Subcutaneous adipose tissue (tissue), 4 donors: ENCODE results near the gene TRIO. TPM values are rescaled to one million over a fixed set of nuclear protein-coding genes. Genes with fewer than 3 reads are reported as not detected.

Experiments used
- total RNA-seq, 4 donors: library from RNA; depleted of rRNA; stranded (reverse); fragments of >200 nt; gene quantifications; one replicate each; pipeline ENCODE4 v1.1.0, GENCODE V29; 2016
- TF ChIP-seq, protein P1 (sequence below): fragments of 450-650 bp; IDR thresholded peaks from one replicate; pipeline ENCODE4 v1.5.1; 2016; ENCODE audit warnings: low read depth, mild to moderate bottlenecking, control low read depth, antibody characterized with exemption, moderate library complexity

The TRIO gene
- total RNA-seq, 4 donors from 2014 or later, result 193 to 238 (median 212) TPM

DNA sequence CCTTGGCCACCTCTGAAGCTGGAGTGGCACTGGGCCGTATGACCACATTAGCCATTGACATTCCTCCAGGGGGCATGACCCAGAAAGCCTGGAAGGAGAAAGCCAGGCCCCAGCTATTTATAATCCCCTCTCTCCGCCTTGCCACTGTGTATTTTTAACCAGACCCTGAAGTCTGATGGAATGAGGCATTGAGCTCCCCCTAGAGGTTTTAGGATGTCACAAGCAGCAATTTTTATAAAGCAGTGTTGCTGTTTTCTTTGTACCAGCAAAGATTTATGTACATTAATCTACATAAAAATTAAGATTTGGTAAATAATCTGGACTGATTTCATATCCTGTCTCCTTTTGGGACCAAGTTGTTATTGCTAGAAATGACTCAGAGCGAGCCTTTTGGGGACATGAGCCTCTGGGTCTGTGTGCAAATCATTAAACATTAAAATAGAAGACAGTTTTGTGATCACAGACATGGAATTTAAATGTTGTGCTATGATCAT is 127.1 kb downstream of the TRIO start:
- TF ChIP-seq, protein P1, sequence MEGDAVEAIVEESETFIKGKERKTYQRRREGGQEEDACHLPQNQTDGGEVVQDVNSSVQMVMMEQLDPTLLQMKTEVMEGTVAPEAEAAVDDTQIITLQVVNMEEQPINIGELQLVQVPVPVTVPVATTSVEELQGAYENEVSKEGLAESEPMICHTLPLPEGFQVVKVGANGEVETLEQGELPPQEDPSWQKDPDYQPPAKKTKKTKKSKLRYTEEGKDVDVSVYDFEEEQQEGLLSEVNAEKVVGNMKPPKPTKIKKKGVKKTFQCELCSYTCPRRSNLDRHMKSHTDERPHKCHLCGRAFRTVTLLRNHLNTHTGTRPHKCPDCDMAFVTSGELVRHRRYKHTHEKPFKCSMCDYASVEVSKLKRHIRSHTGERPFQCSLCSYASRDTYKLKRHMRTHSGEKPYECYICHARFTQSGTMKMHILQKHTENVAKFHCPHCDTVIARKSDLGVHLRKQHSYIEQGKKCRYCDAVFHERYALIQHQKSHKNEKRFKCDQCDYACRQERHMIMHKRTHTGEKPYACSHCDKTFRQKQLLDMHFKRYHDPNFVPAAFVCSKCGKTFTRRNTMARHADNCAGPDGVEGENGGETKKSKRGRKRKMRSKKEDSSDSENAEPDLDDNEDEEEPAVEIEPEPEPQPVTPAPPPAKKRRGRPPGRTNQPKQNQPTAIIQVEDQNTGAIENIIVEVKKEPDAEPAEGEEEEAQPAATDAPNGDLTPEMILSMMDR, result no peak

DNA sequence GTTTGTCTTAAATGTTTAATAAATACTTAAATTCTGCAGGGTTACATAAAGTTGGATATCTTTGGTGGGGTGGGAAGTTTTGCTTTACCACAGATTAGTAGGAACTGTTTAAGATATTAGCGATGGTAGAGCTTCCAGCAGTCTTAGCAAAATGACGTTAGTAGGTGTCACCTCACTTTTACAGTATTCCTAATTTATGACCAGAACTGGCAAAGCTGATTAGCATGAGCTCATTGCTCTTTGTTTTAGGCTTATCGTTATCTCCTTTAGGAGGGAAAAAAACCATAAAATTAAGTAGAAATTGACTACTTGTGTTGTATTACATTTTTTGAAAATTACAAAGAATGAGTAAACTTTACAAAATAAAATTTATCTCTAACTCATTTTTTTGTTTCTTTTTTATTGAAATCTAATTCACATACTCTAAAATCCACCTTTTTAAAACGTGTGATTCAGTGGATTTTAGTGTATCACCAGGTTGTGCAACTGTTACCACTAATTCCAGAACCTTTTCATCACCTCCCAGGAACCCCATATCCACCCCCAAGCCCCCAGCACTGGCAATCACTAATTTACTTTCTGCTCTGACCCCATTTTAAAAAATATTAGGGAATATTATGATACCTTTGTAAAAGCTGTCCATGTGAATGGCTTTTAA is 129.5 kb downstream of the TRIO start:
- TF ChIP-seq, protein P1, result no peak

DNA sequence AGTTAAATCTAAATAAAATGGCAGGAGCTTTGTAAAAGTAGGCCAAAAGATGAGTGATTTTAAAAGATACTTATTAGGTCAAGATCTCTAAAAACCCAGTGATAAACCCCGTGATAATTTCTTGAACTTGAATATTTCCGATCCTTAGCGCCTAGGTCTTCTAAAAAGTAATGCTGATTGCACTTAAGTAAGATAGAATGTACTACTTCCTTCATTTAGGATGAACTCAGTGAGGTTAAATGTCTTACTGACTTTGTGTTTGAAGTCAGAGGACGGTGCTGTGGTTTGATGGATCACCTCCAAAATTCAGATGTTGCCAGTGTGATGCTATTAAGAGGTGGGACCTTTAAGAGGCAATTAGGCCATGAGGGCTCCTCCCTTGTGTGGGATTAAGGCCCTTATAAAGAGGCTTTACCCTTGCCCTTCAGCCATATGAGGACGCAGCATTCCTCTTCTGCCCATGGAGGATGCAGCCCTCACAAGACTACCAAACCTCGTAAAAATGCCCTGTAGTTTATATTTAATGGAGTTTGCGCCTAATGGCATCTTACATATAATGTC is 130.1 kb downstream of the TRIO start:
- TF ChIP-seq, protein P1, result no peak

DNA sequence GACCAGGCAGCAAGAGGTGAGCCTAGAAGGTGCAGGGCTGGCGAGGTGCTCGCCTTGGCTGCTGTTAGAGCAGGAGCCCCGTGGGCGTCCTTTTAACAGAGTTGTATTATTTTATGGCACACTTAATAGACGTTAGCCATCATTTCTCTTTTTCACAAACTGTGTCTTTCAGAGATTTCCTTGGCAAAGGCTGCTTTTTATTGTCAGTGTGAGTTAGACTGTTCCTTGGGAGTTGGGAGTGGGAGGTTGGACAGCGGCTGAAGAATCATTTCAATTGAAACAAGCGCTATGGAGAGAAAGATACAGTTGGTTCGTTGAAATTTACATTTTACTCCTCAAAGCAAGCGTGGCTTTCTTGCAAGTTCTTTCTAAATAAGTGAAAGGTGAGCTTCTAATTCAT is 133.2 kb downstream of the TRIO start:
- TF ChIP-seq, protein P1, result no peak

DNA sequence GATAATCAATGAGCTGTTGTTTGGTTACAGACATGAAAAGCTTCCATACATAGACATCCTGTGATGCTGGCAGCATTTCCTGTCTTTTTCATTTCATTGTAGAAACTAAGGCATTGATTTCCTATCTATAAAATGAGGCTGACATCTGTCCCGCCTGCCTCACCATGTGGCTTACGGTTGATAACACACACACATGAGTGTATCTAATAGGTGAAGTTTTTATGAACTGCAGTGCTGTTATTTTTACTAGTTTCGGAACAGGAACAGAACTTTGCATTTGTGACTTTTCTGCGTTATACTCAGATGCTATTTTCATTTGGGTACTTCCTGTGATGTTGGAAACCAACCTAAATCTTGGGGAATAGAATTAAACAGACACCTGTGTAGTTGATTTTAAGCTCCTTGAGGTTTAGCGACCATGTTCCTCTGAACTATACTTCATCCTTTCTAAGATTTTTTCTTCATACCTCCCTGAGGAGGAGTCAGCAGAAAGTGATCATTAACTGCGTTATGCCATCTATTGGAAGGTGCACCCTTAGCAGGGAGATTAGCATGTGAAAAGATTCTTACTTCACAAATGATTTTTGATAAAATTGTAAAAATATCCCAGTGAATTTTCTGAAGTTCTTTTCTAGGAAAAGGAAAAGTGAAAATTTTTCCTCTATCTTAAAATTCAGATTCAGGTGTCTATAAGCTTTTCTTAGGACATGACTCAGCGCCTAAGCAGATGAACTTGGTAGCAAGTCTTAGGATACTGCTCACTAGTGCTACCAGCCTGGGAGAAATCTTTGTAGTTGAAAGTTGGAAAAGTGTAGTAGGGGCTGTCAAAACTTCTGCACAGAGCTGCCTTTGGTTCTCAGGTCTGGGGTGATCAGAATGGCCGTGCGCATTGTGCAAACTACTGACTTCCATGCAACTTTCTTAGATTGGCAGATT is 134.5 kb downstream of the TRIO start:
- TF ChIP-seq, protein P1, result no peak

DNA sequence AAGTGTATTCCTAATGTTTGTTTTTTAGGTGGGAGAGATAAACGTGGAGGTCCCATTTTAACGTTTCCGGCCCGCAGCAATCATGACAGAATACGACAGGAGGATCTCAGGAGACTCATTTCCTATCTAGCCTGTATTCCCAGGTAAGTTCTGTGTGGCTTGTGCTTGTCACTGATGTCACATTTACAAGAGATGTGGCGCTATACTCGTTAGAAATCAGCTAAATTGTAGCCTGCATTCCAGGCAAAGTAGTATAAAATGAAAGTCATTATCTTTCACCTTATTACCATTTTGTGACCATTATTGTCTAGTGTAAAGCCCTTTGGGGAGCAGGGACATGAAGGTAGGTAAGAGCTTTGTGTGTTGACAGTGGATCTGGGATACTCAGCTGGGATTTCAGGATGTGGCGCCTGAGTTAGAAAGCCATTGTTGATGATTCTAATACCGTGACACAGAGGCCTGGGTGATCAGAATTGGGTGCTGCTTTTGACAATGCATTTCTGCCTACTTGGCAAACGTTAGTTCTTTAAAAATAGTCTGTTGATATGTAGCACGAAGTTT is 137.2 kb downstream of the TRIO start:
- TF ChIP-seq, protein P1, result no peak

DNA sequence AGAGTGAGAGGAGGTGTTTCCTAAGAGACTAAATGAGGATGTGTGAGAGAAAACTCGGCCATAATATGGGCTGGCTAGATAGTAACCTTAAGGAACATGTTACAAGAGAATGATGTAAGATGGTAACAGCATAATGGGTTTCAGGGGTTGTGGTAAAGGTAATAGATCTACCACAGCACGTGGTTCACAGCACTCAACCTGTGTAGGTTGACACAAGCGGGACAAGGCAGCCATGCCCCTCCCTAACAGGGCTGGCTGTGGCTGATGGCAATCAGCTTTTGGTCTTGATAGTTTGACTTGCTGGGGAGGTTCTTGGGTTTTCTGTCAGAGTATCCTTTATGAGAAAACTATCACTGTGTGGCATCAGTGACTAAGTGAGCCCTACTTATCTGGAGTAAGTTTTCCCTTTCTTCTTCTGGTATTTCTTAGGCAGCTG is 138.6 kb downstream of the TRIO start:
- TF ChIP-seq, protein P1, result no peak
